Tibial artery (tissue), 4 donors: ENCODE results near the gene ADAMTS2.

Experiments used
- DNase-seq, 2 donors: peaks; one replicate each; pipeline ENCODE4 v3.0.0-alpha.2; 2019
- H3K27ac ChIP-seq, 2 donors: fragments of 200-600 bp; sonication (generic) in 1 of 2; 1 replicate in 1 of 2; 2 replicates in 1 of 2; pipeline ENCODE4 v1.5.1; 2018 to 2019; ENCODE audit warnings: mild to moderate bottlenecking in 1 of 2
- H3K27me3 ChIP-seq, 2 donors: fragments of 200-600 bp; sonication (generic) in 1 of 2; one replicate each; pipeline versions ENCODE4 v1.5.1 to v1.6.0; 2016 to 2019
- H3K36me3 ChIP-seq, 3 donors: fragments of 200-600 bp; sonication (generic) in 2 of 3; one replicate each; pipeline ENCODE4 v1.5.1; 2016 to 2019; ENCODE audit warnings: mild to moderate bottlenecking in 2 of 3
- H3K4me1 ChIP-seq, 4 donors: fragments of 200-600 bp; sonication (generic) in 2 of 4; 1 replicate in 3 of 4; 2 replicates in 1 of 4; pipeline ENCODE4 v1.5.1; 2016 to 2019
- H3K4me3 ChIP-seq, 2 donors: fragments of 200-600 bp; sonication (generic) in 1 of 2; 1 replicate in 1 of 2; 2 replicates in 1 of 2; pipeline ENCODE4 v1.5.1; 2018 to 2019; ENCODE audit warnings: mild to moderate bottlenecking in 2 of 2
- H3K9me3 ChIP-seq, 3 donors: fragments of 200-600 bp; sonication (generic) in 1 of 3; one replicate each; pipeline ENCODE4 v1.5.1; 2016 to 2019
- CTCF ChIP-seq, 2 experiments: fragments of 200-600 bp in 1 of 2; fragments of 450-650 bp in 1 of 2; IDR thresholded peaks; one replicate each; pipeline ENCODE4 v1.5.1; 2017 to 2019; ENCODE audit warnings: antibody characterized with exemption in 2 of 2, mild to moderate bottlenecking in 1 of 2, moderate library complexity in 1 of 2
- intact Hi-C: fragments of 100-400 bp; cut with DNase I; formaldehyde crosslinking; loops from one replicate; pipeline ENCODE4 v1.15.0; 2023; ENCODE audit warnings: low total_unique reads

The ADAMTS2 gene

GRCh38 chr5:179254638-179255271, 90.5 kb downstream of the ADAMTS2 start:
- no peaks in the 10 kb centered on the region for H3K36me3 ChIP-seq
- H3K9me3 ChIP-seq: no peaks in the 10 kb centered on the region
- peaks cover 0 to 8% (median 0%) of the 10 kb centered on the region in 4 donors for H3K4me1 ChIP-seq
- no peak overlapping the region for H3K27ac ChIP-seq
- H3K4me3 ChIP-seq: no peak overlapping the region
- TF ChIP-seq CTCF (IDR thresholded peaks at IDR 0.05): no peak
- peak in 1 of 2 donors; percentile 46 for DNase-seq
- H3K27me3 ChIP-seq: no peaks in the 10 kb centered on the region
- intact Hi-C loops: no loop called here

GRCh38 chr5:179253730-179254129, 91.5 kb downstream of the ADAMTS2 start:
- Histone ChIP-seq H3K27ac (no peak overlapping the region), H3K36me3 (no peaks in the 10 kb centered on the region), H3K27me3 (no peaks in the 10 kb centered on the region), H3K9me3 (no peaks in the 10 kb centered on the region), H3K4me3 (no peak overlapping the region), H3K4me1 (peaks cover 0 to 4% (median 0%) of the 10 kb centered on the region in 4 donors)
- peak in 1 of 2 donors; percentile 39 for DNase-seq
- intact Hi-C loops: no loop called here
- TF ChIP-seq CTCF (IDR thresholded peaks at IDR 0.05): no peak

- DNase-seq: peak in 1 of 2 donors; percentile 28
- H3K9me3 ChIP-seq: peaks cover 0 to 6% (median 0%) of the 10 kb centered on the region in 3 donors
These were observed 93.8 kb downstream of the ADAMTS2 start for GRCh38 chr5:179251276-179251969.

DNA sequence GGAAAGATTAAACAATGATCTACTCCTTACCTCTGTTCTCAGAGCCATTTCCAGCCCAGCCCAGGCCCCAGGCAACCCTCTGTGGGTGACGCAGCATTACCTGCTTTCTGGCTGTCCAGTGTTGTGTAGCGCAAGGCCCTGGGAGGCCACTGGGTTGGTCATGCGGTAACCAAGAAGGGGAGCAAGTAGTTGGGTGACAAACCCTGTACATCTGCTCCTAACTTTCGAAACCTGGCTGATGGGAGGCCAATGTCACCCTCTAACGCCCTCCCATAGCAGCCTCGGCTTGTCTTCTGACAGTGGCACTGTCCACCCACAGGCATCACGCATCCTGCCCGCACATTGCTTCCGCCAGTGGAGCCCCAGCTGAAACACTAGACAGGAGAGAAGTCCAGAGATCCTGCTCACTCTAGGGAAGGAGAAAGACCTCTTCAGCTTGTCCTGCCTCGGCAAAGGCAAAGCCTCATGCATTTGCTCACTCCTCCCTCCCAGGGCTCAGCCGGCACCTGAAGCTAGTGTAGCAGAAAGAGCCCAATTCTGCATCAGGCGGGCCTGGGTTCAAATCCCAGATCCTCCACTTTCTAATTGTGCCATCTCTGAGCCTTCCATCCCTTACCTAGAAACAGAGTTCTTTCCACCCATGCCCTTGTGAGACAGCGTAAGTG, 94.6 kb downstream of the ADAMTS2 start:
- no peak for TF ChIP-seq CTCF (IDR thresholded peaks at IDR 0.05)
- Histone ChIP-seq H3K4me3 (no peak overlapping the region), H3K4me1 (no peaks in the 10 kb centered on the region), H3K36me3 (no peaks in the 10 kb centered on the region), H3K9me3 (peaks cover 0 to 6% (median 0%) of the 10 kb centered on the region in 3 donors), H3K27me3 (no peaks in the 10 kb centered on the region), H3K27ac (no peak overlapping the region)
- intact Hi-C loops: no loop called here
- DNase-seq: peak in 1 of 2 donors; percentile 60

More at GRCh38 chr5:179251276-179251969, 93.8 kb downstream of the ADAMTS2 start:
- TF ChIP-seq CTCF (IDR thresholded peaks at IDR 0.05): no peak
- intact Hi-C loops: no loop called here
- H3K4me1 ChIP-seq: no peaks in the 10 kb centered on the region
- H3K36me3 ChIP-seq: no peaks in the 10 kb centered on the region
- H3K27me3 ChIP-seq: no peaks in the 10 kb centered on the region
- H3K4me3 ChIP-seq: no peak overlapping the region
- no peak overlapping the region for H3K27ac ChIP-seq

DNA sequence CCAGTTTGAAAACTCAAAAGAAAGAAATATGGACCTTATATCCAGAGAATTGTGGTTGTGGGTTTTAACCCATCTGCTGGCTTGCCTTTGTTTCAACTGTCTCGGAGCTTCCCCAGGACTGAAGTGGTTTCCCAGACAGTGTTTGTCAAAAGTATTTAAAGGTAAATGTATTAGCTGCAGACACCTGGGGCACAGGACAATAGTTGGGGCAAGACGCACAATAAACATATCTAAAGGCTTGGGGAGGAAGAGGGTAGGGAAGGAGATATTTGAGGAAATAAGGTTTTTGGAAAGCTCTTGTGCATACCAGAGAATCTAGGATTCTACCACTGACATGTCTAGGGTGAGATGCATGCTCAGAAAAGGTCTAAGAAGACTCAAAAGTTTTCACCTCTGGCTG, 99.0 kb downstream of the ADAMTS2 start:
- TF ChIP-seq CTCF (IDR thresholded peaks at IDR 0.05): no peak
- no peaks in the 10 kb centered on the region for H3K36me3 ChIP-seq

More for the DNA sequence above, 99.0 kb downstream of the ADAMTS2 start:
- H3K4me3 ChIP-seq: no peak overlapping the region
- H3K4me1 ChIP-seq: no peaks in the 10 kb centered on the region
- no peak overlapping the region for H3K27ac ChIP-seq
- no peaks in the 10 kb centered on the region for H3K27me3 ChIP-seq
- intact Hi-C loops: no loop called here
- no peak for DNase-seq
- peaks cover 0 to 6% (median 0%) of the 10 kb centered on the region in 3 donors for H3K9me3 ChIP-seq
